Subcutaneous abdominal adipose tissue (tissue), 5 donors: ENCODE data around the gene TRNP1.
A peak's percentile ranks its signal among the peaks of the same experiment; 100 is the strongest.

Experiments
- H3K27ac ChIP-seq: one replicate; pipeline ENCODE4 v1.7.0; 2013; ENCODE audit warnings: low read depth, mild to moderate bottlenecking, inconsistent platforms, low read length, moderate library complexity
- H3K27me3 ChIP-seq, 5 donors: one replicate each; pipeline ENCODE4 v1.7.0; 2013; ENCODE audit warnings: low read length in 5 of 5, inconsistent platforms in 1 of 5; ENCODE audit not compliant: control insufficient read depth in 5 of 5, insufficient read depth in 4 of 5
- H3K36me3 ChIP-seq, 5 donors: one replicate each; pipeline ENCODE4 v1.7.0; 2013; ENCODE audit warnings: low read length in 5 of 5; ENCODE audit not compliant: control insufficient read depth in 5 of 5, insufficient read depth in 5 of 5
- H3K4me1 ChIP-seq, 5 donors: one replicate each; pipeline ENCODE4 v1.7.0; 2013; ENCODE audit warnings: low read length in 5 of 5, mild to moderate bottlenecking in 3 of 5, moderate library complexity in 1 of 5; ENCODE audit not compliant: control insufficient read depth in 5 of 5, insufficient read depth in 5 of 5
- H3K4me3 ChIP-seq, 5 donors: one replicate each; pipeline ENCODE4 v1.7.0; 2013; ENCODE audit warnings: low read length in 5 of 5, low read depth in 1 of 5
- H3K9ac ChIP-seq, 5 donors: one replicate each; pipeline ENCODE4 v1.7.0; 2013; ENCODE audit warnings: low read length in 5 of 5, mild to moderate bottlenecking in 4 of 5, moderate library complexity in 3 of 5
- H3K9me3 ChIP-seq, 5 donors: one replicate each; pipeline ENCODE4 v1.7.0; 2013; ENCODE audit warnings: low read length in 5 of 5; ENCODE audit not compliant: control insufficient read depth in 5 of 5
- donor health status: healthy.
- donor health status: healthy.
- donor health status: healthy.
- donor health status: healthy.
- donor health status: healthy.

Gene TRNP1

GRCh38 chr1:27018316-27018715 is 24.8 kb downstream of the TRNP1 start:
- Histone ChIP-seq H3K27ac (no peak overlapping the region), H3K27me3 (no peaks in the 10 kb centered on the region), H3K9ac (no peak overlapping the region), H3K4me3 (no peak overlapping the region), H3K9me3 (no peaks in the 10 kb centered on the region), H3K4me1 (peaks cover 0 to 2% (median 0%) of the 10 kb centered on the region in 5 donors), H3K36me3 (no peaks in the 10 kb centered on the region)

GRCh38 chr1:27021354-27022031 is 28.0 kb downstream of the TRNP1 start:
- no peaks in the 10 kb centered on the region for H3K27me3 ChIP-seq
- no peaks in the 10 kb centered on the region for H3K9me3 ChIP-seq
- H3K9ac ChIP-seq: no peak overlapping the region
- H3K4me3 ChIP-seq: no peak overlapping the region
- no peaks in the 10 kb centered on the region for H3K36me3 ChIP-seq
- no peak overlapping the region for H3K27ac ChIP-seq
- peaks cover 0 to 2% (median 0%) of the 10 kb centered on the region in 5 donors for H3K4me1 ChIP-seq

GRCh38 chr1:27025718-27026117 is 32.2 kb downstream of the TRNP1 start:
- H3K36me3 ChIP-seq: no peaks in the 10 kb centered on the region
- peaks cover 0 to 6% (median 0%) of the 10 kb centered on the region in 5 donors for H3K27me3 ChIP-seq
- no peak overlapping the region for H3K27ac ChIP-seq
- H3K4me3 ChIP-seq: no peak overlapping the region
- H3K4me1 ChIP-seq: peaks cover 0 to 2% (median 0%) of the 10 kb centered on the region in 5 donors
- H3K9me3 ChIP-seq: no peaks in the 10 kb centered on the region
- no peak overlapping the region for H3K9ac ChIP-seq

- no peak overlapping the region for H3K9ac ChIP-seq
- no peak overlapping the region for H3K27ac ChIP-seq
- no peaks in the 10 kb centered on the region for H3K36me3 ChIP-seq
- H3K4me1 ChIP-seq: peaks cover 4 to 9% (median 8%) of the 10 kb centered on the region in 5 donors
- H3K4me3 ChIP-seq: no peak overlapping the region
- peaks cover 0 to 6% (median 0%) of the 10 kb centered on the region in 5 donors for H3K27me3 ChIP-seq
- H3K9me3 ChIP-seq: no peaks in the 10 kb centered on the region
Observed at GRCh38 chr1:27026621-27027574, 33.4 kb downstream of the TRNP1 start.

- no peak overlapping the region for H3K4me3 ChIP-seq
- H3K9me3 ChIP-seq: no peaks in the 10 kb centered on the region
- H3K9ac ChIP-seq: no peak overlapping the region
- H3K27ac ChIP-seq: no peak overlapping the region
- peaks cover 4 to 13% (median 10%) of the 10 kb centered on the region in 5 donors for H3K4me1 ChIP-seq
- H3K27me3 ChIP-seq: peaks cover 0 to 6% (median 0%) of the 10 kb centered on the region in 5 donors
- no peaks in the 10 kb centered on the region for H3K36me3 ChIP-seq
Observed at GRCh38 chr1:27027575-27028250, 34.2 kb downstream of the TRNP1 start.

GRCh38 chr1:27029517-27029916 is 36.0 kb downstream of the TRNP1 start:
- Histone ChIP-seq H3K4me1 (peaks cover 4 to 13% (median 10%) of the 10 kb centered on the region in 5 donors), H3K27ac (no peak overlapping the region), H3K27me3 (peaks cover 0 to 6% (median 0%) of the 10 kb centered on the region in 5 donors)

GRCh38 chr1:27031235-27032118 is 38.0 kb downstream of the TRNP1 start:
- no peaks in the 10 kb centered on the region for H3K36me3 ChIP-seq
- H3K4me1 ChIP-seq: peaks cover 4 to 18% (median 10%) of the 10 kb centered on the region in 5 donors
- H3K9me3 ChIP-seq: no peaks in the 10 kb centered on the region
- no peak overlapping the region for H3K27ac ChIP-seq
- H3K9ac ChIP-seq: peak overlapping the region; percentile 1 to 64 (median 17)
- H3K27me3 ChIP-seq: peaks cover 0 to 6% (median 0%) of the 10 kb centered on the region in 5 donors
- H3K4me3 ChIP-seq: peak overlapping the region; percentile 6 to 64 (median 51)

More at GRCh38 chr1:27029517-27029916, 36.0 kb downstream of the TRNP1 start:
- Histone ChIP-seq H3K9me3 (no peaks in the 10 kb centered on the region), H3K36me3 (no peaks in the 10 kb centered on the region), H3K9ac (no peak overlapping the region), H3K4me3 (no peak overlapping the region)

GRCh38 chr1:27032119-27032461 is 38.6 kb downstream of the TRNP1 start:
- H3K36me3 ChIP-seq: no peaks in the 10 kb centered on the region
- H3K27ac ChIP-seq: no peak overlapping the region
- no peaks in the 10 kb centered on the region for H3K9me3 ChIP-seq
- H3K27me3 ChIP-seq: peaks cover 0 to 6% (median 0%) of the 10 kb centered on the region in 5 donors
- peak overlapping the region in 3 of 5 donors; percentile 1 to 64 (median 60) for H3K9ac ChIP-seq
- peaks cover 4 to 18% (median 10%) of the 10 kb centered on the region in 5 donors for H3K4me1 ChIP-seq
- H3K4me3 ChIP-seq: peak overlapping the region in 4 of 5 donors; percentile 6 to 64 (median 54)

GRCh38 chr1:27033043-27033746 is 39.7 kb downstream of the TRNP1 start:
- Histone ChIP-seq H3K4me3 (no peak overlapping the region), H3K4me1 (peaks cover 4 to 18% (median 10%) of the 10 kb centered on the region in 5 donors), H3K9ac (no peak overlapping the region), H3K36me3 (no peaks in the 10 kb centered on the region), H3K9me3 (no peaks in the 10 kb centered on the region), H3K27ac (no peak overlapping the region), H3K27me3 (no peaks in the 10 kb centered on the region)
